Loucy (cell line): ENCODE results near the gene DSG4.

Experiments
- H2AFZ ChIP-seq: fragments of 200-600 bp; sonication (generic); 2 replicates; pipeline ENCODE4 v1.6.0; 2016; ENCODE audit warnings: antibody characterized with exemption, mild to moderate bottlenecking, low read length, moderate library complexity
- H3F3A ChIP-seq: fragments of 200-600 bp; 2 replicates; pipeline ENCODE4 v1.6.0; 2016; ENCODE audit warnings: antibody characterized with exemption, low read depth, mild to moderate bottlenecking
- H3K27me3 ChIP-seq: fragments of 200-600 bp; sonication (generic); 2 replicates; pipeline ENCODE4 v1.6.1; 2014; ENCODE audit warnings: low read length, mild to moderate bottlenecking; ENCODE audit not compliant: insufficient read depth, poor library complexity, severe bottlenecking
- H3K36me3 ChIP-seq: fragments of 200-600 bp; sonication (generic); 2 replicates; pipeline ENCODE4 v1.6.1; 2016; ENCODE audit warnings: low read length; ENCODE audit not compliant: insufficient read depth
- H3K4me1 ChIP-seq: fragments of 200-600 bp; sonication (generic); 2 replicates; pipeline ENCODE4 v1.5.1; 2014; ENCODE audit warnings: low read length, mild to moderate bottlenecking; ENCODE audit not compliant: insufficient read depth, poor library complexity, severe bottlenecking
- H3K4me2 ChIP-seq: fragments of 200-600 bp; sonication (generic); 2 replicates; pipeline ENCODE4 v1.6.0; 2014; ENCODE audit warnings: antibody characterized with exemption, low read length, low read depth, mild to moderate bottlenecking; ENCODE audit not compliant: poor library complexity, severe bottlenecking
- H3K4me3 ChIP-seq: fragments of 200-600 bp; sonication (generic); 2 replicates; pipeline ENCODE4 v1.5.1; 2014; ENCODE audit warnings: low read length, mild to moderate bottlenecking, mixed read lengths; ENCODE audit not compliant: poor library complexity, severe bottlenecking
- H3K79me2 ChIP-seq: fragments of 200-600 bp; sonication (generic); 2 replicates; pipeline ENCODE4 v1.6.1; 2014; ENCODE audit warnings: low read length; ENCODE audit not compliant: insufficient read depth
- H3K9ac ChIP-seq: fragments of 200-600 bp; sonication (generic); 2 replicates; pipeline ENCODE4 v1.6.0; 2014; ENCODE audit warnings: mild to moderate bottlenecking, low read depth, low read length, moderate library complexity; ENCODE audit not compliant: poor library complexity, severe bottlenecking
- H3K9me2 ChIP-seq: fragments of 200-600 bp; sonication (generic); replicated peaks from 2 replicates; pipeline ENCODE4 v1.6.1; 2016; ENCODE audit warnings: low read depth, low read length, mixed read lengths
- H3K9me3 ChIP-seq: fragments of 200-600 bp; sonication (generic); 2 replicates; pipeline ENCODE4 v1.6.1; 2014; ENCODE audit warnings: mild to moderate bottlenecking, antibody characterized with exemption, low read length, low read depth; ENCODE audit not compliant: insufficient read depth
- H4K20me1 ChIP-seq: fragments of 200-600 bp; sonication (generic); 2 replicates; pipeline ENCODE4 v1.6.0; 2014; ENCODE audit warnings: antibody characterized with exemption, low read length, mild to moderate bottlenecking; ENCODE audit not compliant: insufficient read depth, poor library complexity, severe bottlenecking
- EZH2phosphoT487 ChIP-seq: fragments of 200-600 bp; IDR thresholded peaks from 2 replicates; pipeline ENCODE4 v1.6.1; 2018; ENCODE audit warnings: antibody characterized with exemption, mild to moderate bottlenecking, moderate library complexity, borderline replicate concordance
- TF ChIP-seq, protein P1 (sequence below): fragments of 200-600 bp; sonication (generic); conservative IDR thresholded peaks from 2 replicates; pipeline ENCODE4 v1.5.1; 2014; ENCODE audit warnings: mild to moderate bottlenecking, antibody characterized with exemption, low read length

Gene DSG4

DNA sequence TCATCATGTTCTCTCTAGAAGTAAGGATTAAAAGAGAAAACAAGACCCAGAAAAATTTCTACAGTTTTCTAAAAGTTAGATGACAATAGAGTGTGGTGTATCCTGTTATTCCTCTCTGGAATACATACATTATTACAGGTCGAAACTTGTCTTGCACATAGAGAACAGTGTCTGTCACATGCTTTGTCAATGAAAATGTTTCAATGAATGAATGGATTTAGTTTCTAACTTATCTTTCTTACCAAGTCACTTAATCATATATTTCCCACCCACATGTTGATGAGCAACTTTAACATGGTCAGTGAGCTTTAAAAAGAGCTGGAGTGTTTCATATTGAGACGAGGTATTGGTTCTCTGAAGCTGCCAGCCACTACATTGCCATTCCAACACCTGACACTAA is 4.3 kb downstream of the DSG4 start:
- H4K20me1 ChIP-seq = no peaks in the 10 kb centered on the region
- H3K4me2 ChIP-seq = no peak overlapping the region
- H3K79me2 ChIP-seq = no peaks in the 10 kb centered on the region
- H3F3A ChIP-seq = no peaks in the 10 kb centered on the region
- H3K9me2 ChIP-seq = no peaks in the 10 kb centered on the region
- H3K4me3 ChIP-seq = no peak overlapping the region
- H3K27me3 ChIP-seq = no peaks in the 10 kb centered on the region
- TF ChIP-seq, protein P1, sequence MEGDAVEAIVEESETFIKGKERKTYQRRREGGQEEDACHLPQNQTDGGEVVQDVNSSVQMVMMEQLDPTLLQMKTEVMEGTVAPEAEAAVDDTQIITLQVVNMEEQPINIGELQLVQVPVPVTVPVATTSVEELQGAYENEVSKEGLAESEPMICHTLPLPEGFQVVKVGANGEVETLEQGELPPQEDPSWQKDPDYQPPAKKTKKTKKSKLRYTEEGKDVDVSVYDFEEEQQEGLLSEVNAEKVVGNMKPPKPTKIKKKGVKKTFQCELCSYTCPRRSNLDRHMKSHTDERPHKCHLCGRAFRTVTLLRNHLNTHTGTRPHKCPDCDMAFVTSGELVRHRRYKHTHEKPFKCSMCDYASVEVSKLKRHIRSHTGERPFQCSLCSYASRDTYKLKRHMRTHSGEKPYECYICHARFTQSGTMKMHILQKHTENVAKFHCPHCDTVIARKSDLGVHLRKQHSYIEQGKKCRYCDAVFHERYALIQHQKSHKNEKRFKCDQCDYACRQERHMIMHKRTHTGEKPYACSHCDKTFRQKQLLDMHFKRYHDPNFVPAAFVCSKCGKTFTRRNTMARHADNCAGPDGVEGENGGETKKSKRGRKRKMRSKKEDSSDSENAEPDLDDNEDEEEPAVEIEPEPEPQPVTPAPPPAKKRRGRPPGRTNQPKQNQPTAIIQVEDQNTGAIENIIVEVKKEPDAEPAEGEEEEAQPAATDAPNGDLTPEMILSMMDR = no peak
- no peaks in the 10 kb centered on the region for H3K9me3 ChIP-seq
- no peak overlapping the region for H3K9ac ChIP-seq
- H3K4me1 ChIP-seq = no peaks in the 10 kb centered on the region
- no peaks in the 10 kb centered on the region for H3K36me3 ChIP-seq
- no peak overlapping the region for H2AFZ ChIP-seq

DNA sequence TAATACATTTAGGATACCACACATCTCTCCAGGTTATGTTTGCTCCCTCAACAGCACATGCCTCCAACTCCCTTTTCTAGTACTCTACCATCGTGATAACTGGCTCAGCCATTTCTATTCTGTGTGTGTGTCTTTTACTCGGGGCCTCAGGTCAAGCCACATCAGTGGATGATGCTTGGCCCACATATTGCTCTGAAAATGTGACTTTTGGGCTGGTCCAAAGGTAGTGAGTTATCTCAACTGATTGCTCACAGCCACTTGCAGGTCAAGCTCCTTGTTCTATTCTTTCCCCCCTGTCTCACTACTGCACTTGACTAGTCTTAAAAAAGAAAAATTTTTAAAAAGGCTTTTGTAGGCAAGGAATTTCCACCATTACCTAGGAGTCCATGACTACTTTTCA is 5.5 kb downstream of the DSG4 start:
- Histone ChIP-seq H3K9ac (no peak overlapping the region), H4K20me1 (no peaks in the 10 kb centered on the region), H3K9me2 (no peaks in the 10 kb centered on the region), H3K4me2 (no peak overlapping the region), H3K4me1 (no peaks in the 10 kb centered on the region), H3K79me2 (no peaks in the 10 kb centered on the region), H3K36me3 (no peaks in the 10 kb centered on the region), H3K9me3 (no peaks in the 10 kb centered on the region), H3K4me3 (no peak overlapping the region), H2AFZ (no peak overlapping the region), H3F3A (no peaks in the 10 kb centered on the region), H3K27me3 (no peaks in the 10 kb centered on the region)
- TF ChIP-seq EZH2phosphoT487 = no peak
- TF ChIP-seq, protein P1 = no peak

DNA sequence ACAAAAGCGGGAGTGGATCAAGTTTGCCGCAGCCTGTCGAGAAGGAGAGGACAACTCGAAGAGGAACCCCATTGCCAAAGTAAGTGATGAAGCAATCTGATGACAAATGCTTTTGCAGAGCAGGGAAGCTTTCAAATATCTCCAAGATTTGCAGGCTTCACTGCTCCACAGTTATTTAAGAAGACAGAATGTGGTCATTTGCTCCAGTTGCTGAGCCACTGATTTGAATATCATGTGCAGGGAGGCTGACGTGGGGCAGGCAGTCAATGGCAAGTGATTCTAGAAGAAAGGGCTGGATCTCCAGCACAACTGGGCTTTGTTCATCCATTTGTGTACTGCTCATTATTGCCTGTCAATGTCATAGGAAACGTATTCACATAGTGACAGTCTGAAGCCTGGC is 10.2 kb downstream of the DSG4 start:
- Histone ChIP-seq H3K4me1 (no peaks in the 10 kb centered on the region), H2AFZ (no peak overlapping the region), H3K27me3 (no peaks in the 10 kb centered on the region), H3K4me2 (no peak overlapping the region), H3K36me3 (no peaks in the 10 kb centered on the region), H4K20me1 (no peaks in the 10 kb centered on the region), H3K4me3 (no peak overlapping the region), H3F3A (no peaks in the 10 kb centered on the region), H3K9ac (no peak overlapping the region), H3K9me3 (no peaks in the 10 kb centered on the region), H3K9me2 (no peaks in the 10 kb centered on the region), H3K79me2 (no peaks in the 10 kb centered on the region)
- TF ChIP-seq, protein P1 = no peak
- TF ChIP-seq EZH2phosphoT487 = no peak
